Panc1 (cell line): Measurements from ENCODE around the gene UCP3. TPM values are rescaled to one million over a fixed set of nuclear protein-coding genes. Genes with fewer than 3 reads are reported as not detected.

Source experiments
- ATAC-seq: fragments of 200-7000 bp; cut with Tn5 transposase; 2 replicates; pipeline ENCODE4 v1.9.1; 2020; ENCODE audit warnings: mild to moderate bottlenecking, moderate library complexity
- BruUV-seq: library from RNA; stranded (reverse); fragments of 400-500 nt; replicated peaks from 2 replicates; lab custom pipeline; 2021; lab: Mats Ljungman, UMichigan
- CTCF ChIA-PET: fragments of 300-600 bp; sonication (Branson Sonifier 250); formaldehyde crosslinking; loops from one replicate; lab custom pipeline; 2022; ENCODE audit warnings: antibody characterized with exemption; lab: Charles Lee
- POLR2A ChIA-PET: fragments of 300-600 bp; sonication (Branson Sonifier 250); formaldehyde crosslinking; loops from one replicate; lab custom pipeline; 2022; ENCODE audit warnings: antibody characterized with exemption; lab: Charles Lee
- DNase-seq: peaks from one replicate; pipeline ENCODE4 v3.0.0-alpha.2; 2010; ENCODE audit warnings: low read depth, low spot score
- H3K27ac ChIP-seq: 2 replicates; pipeline ENCODE4 v1.5.1; 2011; ENCODE audit warnings: mild to moderate bottlenecking, low read length, inconsistent platforms
- H3K27me3 ChIP-seq: fragments of 200-500 bp; sonication (Bioruptor generic); 2 replicates; pipeline ENCODE4 v1.6.0; 2014; ENCODE audit warnings: low read length, inconsistent platforms; ENCODE audit not compliant: control insufficient read depth, insufficient read depth
- H3K36me3 ChIP-seq: fragments of 200-500 bp; sonication (Bioruptor generic); 2 replicates; pipeline ENCODE4 v1.5.1; 2014; ENCODE audit warnings: inconsistent platforms, mild to moderate bottlenecking, low read length, moderate library complexity; ENCODE audit not compliant: control insufficient read depth, insufficient read depth
- H3K4me1 ChIP-seq: 2 replicates; pipeline ENCODE4 v1.5.1; 2011; ENCODE audit warnings: inconsistent platforms, mild to moderate bottlenecking, low read length, moderate library complexity; ENCODE audit not compliant: control insufficient read depth, insufficient read depth
- H3K4me3 ChIP-seq, 2 experiments: 2 replicates each; pipeline ENCODE4 v1.5.1; 2011 to 2012; ENCODE audit warnings: low read depth in 2 of 2, low read length in 2 of 2, mild to moderate bottlenecking in 2 of 2, inconsistent platforms in 1 of 2, moderate library complexity in 1 of 2
- H3K9me3 ChIP-seq: fragments of 200-500 bp; sonication (Bioruptor generic); 2 replicates; pipeline ENCODE4 v1.5.1; 2014; ENCODE audit warnings: low read depth, mild to moderate bottlenecking, inconsistent platforms, low read length, moderate library complexity; ENCODE audit not compliant: control insufficient read depth, insufficient read depth
- POLR2AphosphoS5 ChIP-seq: IDR thresholded peaks from 2 replicates; pipeline ENCODE4 v1.6.1; 2012; ENCODE audit warnings: mild to moderate bottlenecking, low read depth, low read length, moderate library complexity
- REST ChIP-seq, 2 experiments: IDR thresholded peaks; 2 replicates each; pipeline ENCODE4 v1.6.1; 2011 to 2012; ENCODE audit warnings: low read depth in 2 of 2, control low read depth in 1 of 2, low read length in 1 of 2, mild to moderate bottlenecking in 1 of 2, moderate library complexity in 1 of 2; ENCODE audit not compliant: insufficient read depth in 1 of 2
- SIN3A ChIP-seq: IDR thresholded peaks from 2 replicates; pipeline ENCODE4 v1.6.1; 2012; ENCODE audit warnings: low read depth, mild to moderate bottlenecking, low read length, moderate library complexity, borderline replicate concordance; ENCODE audit not compliant: insufficient read depth
- TCF7L2 ChIP-seq: IDR thresholded peaks from 2 replicates; pipeline ENCODE4 v1.6.1; 2011; ENCODE audit warnings: mild to moderate bottlenecking, low read depth, low read length, inconsistent platforms
- in situ Hi-C: cut with HindIII; loops from 2 replicates; pipeline ENCODE4 v1.10.0; 2016; ENCODE audit warnings: low sequenced_read_pairs, low pct_unique_long_range_greater_than_20kb
- intact Hi-C: fragments of 100-400 bp; cut with micrococcal nuclease; formaldehyde crosslinking; loops from one replicate; pipeline ENCODE4 v1.10.0; 2022; ENCODE audit not compliant: unreplicated experiment
- total RNA-seq: library from RNA; stranded (reverse); gene quantifications from one replicate; pipeline ENCODE4 v1.2.1, GENCODE V29; 2021; ENCODE audit not compliant: unreplicated experiment
- TF ChIP-seq, protein P1 (sequence below): fragments of 450-650 bp; IDR thresholded peaks from 2 replicates; pipeline ENCODE4 v1.5.1; 2017; ENCODE audit warnings: mild to moderate bottlenecking

UCP3 gene
- total RNA-seq, 1 experiment from 2014 or later: 0.46 TPM

DNA sequence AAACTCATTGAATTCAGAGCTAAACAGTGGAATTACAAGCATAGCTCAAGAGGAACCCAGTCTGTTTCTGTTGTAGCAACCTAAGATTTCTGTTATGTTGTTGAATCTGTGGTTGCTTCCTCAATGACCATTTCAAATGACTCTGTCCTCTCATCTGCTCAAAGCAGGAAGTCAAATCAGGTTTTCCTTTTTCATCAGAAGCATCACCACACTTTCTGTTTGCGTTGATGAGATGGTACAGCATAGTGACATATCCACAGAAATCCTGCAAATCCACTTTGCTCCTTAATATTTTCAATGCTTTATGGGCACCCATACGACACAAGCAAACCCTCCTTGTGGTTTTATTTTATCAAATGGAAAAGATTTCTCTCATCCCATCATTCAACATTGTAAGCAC is 13.6 kb downstream of the UCP3 start:
- Histone ChIP-seq H3K27ac (no peak overlapping the region), H3K9me3 (no peaks in the 10 kb centered on the region), H3K4me3 (no peak overlapping the region), H3K27me3 (no peaks in the 10 kb centered on the region; the same call in 1 of the 2 replicates), H3K36me3 (no peaks in the 10 kb centered on the region), H3K4me1 (no peaks in the 10 kb centered on the region)
- ATAC-seq (no peak), DNase-seq (no peak)
- ChIA-PET POLR2A (no interaction called here), CTCF (no interaction called here)
- intact Hi-C loops: no loop called here
- in situ Hi-C loops: no loop called here
- no TSS peak for BruUV-seq
- TF ChIP-seq TCF7L2 (no peak), SIN3A (no peak), REST (IDR thresholded peaks at IDR 0.05; ENCODE audit: insufficient read depth in 1 of 2, low read depth in 2 of 2, low read length in 1 of 2) (no peak), POLR2AphosphoS5 (no peak)
- TF ChIP-seq, protein P1, sequence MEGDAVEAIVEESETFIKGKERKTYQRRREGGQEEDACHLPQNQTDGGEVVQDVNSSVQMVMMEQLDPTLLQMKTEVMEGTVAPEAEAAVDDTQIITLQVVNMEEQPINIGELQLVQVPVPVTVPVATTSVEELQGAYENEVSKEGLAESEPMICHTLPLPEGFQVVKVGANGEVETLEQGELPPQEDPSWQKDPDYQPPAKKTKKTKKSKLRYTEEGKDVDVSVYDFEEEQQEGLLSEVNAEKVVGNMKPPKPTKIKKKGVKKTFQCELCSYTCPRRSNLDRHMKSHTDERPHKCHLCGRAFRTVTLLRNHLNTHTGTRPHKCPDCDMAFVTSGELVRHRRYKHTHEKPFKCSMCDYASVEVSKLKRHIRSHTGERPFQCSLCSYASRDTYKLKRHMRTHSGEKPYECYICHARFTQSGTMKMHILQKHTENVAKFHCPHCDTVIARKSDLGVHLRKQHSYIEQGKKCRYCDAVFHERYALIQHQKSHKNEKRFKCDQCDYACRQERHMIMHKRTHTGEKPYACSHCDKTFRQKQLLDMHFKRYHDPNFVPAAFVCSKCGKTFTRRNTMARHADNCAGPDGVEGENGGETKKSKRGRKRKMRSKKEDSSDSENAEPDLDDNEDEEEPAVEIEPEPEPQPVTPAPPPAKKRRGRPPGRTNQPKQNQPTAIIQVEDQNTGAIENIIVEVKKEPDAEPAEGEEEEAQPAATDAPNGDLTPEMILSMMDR: no peak

- intact Hi-C loops (no loop called here), in situ Hi-C loops (no loop called here)
- H3K4me1 ChIP-seq: no peaks in the 10 kb centered on the region
- no peaks in the 10 kb centered on the region for H3K36me3 ChIP-seq
- ChIA-PET CTCF (no interaction called here), POLR2A (no interaction called here)
- no peaks in the 10 kb centered on the region; the same call in 1 of the 2 replicates for H3K27me3 ChIP-seq
- no TSS peak for BruUV-seq
- no peak overlapping the region for H3K27ac ChIP-seq
- no peak overlapping the region for H3K4me3 ChIP-seq
- H3K9me3 ChIP-seq: no peaks in the 10 kb centered on the region
- TF ChIP-seq TCF7L2: no peak
- TF ChIP-seq POLR2AphosphoS5: no peak
- no peak for TF ChIP-seq SIN3A
- TF ChIP-seq, protein P1: no peak
- no peak for TF ChIP-seq REST (IDR thresholded peaks at IDR 0.05; ENCODE audit: insufficient read depth in 1 of 2, low read depth in 2 of 2, low read length in 1 of 2)
- ATAC-seq: no peak
- no peak for DNase-seq
Observed at GRCh38 chr11:73991471-73992006, 17.3 kb downstream of the UCP3 start.
